Posterior vena cava (tissue), 2 donors: ENCODE measurements around the gene PCBP4. TPM values are rescaled to one million over a fixed set of nuclear protein-coding genes. Genes with fewer than 3 reads are reported as not detected.

Experiments
- DNase-seq: peaks from one replicate; pipeline ENCODE4 v3.0.0-alpha.2; 2020; ENCODE audit warnings: low spot score
- intact Hi-C, 2 donors: fragments of 100-400 bp; cut with DNase I; formaldehyde crosslinking; loops; one replicate each; pipeline versions ENCODE4 v1.14.1 to v1.14.2; 2022 to 2023
- total RNA-seq, 2 donors: library from RNA; stranded (reverse); fragmentation: NEBNext Ultra II Directional; extraction: Animal tissue kit (Norgen Biotek cat#: 25700); gene quantifications; one replicate each; pipeline ENCODE4 v1.2.1, GENCODE V29; 2021
- donor health status: DM: yes; HTN: yes; CAD: no.
- donor health status: DM: yes; HTN: yes; CAD: no.

PCBP4 gene
- total RNA-seq, 2 donors from 2014 or later, result 48.9 to 53.2 TPM

DNA sequence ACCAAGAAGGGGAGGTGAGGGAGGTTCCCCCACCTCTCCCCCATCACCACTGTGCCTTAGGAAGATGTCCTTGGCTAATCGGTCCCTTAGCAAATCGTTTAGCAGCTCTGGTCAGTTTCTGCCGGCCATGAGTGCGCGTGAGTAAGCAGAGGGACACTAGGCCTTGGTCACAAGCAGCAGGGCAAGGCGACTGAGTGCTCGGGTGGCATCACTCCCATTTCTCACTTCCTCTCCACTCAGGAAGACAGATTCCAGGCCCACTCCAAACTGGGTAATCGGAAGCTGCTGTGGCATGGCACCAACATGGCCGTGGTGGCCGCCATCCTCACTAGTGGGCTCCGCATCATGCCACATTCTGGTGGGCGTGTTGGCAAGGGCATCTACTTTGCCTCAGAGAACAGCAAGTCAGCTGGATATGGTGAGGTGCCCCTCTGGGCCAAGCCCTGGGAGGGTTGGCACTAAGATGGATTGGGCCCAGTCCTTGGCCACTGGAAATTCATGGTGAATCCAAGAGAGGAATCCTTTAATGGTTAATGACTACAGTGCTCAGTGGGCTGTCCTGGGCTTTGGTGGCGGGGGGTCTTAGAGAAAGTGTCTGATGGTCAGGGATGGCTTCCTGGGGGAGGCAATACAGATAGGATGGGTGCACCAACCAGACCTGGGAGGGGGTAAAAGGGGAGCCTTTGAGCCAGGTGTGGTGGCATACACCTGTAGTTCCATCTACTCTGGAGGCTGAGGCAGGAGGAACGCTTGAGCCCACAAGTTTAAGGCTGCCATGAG is 21.1 kb downstream of the PCBP4 start:
- peak; percentile 47 for DNase-seq
- intact Hi-C loops, result no loop called here

DNA sequence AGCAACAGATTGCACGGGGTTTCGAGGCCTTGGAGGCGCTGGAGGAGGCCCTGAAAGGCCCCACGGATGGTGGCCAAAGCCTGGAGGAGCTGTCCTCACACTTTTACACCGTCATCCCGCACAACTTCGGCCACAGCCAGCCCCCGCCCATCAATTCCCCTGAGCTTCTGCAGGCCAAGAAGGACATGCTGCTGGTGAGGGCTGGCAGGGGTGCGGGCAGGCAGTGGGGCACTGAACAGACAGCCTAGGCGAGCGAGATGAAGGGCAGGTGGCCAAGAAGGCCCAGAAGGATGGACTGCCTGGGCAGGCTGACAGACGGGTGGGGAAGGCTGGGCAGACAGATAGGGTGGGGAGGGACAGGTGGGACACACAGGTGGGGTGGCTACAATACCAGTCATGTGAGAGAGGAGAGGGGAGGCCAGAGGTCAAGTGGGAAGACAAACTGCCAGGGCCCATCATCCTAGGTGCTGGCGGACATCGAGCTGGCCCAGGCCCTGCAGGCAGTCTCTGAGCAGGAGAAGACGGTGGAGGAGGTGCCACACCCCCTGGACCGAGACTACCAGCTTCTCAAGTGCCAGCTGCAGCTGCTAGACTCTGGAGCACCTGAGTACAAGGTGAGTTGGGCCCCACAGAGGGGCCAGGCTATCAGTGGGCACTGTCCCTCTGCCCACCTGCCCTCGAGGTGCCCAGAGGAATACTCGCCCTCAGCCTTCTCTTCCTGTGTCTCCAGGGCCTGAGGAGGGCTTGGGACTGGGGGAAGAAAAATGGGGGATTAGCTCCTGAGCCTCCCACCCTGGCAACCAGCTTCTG is 22.0 kb downstream of the PCBP4 start:
- DNase-seq, result peak; percentile 76
- intact Hi-C loops, result no loop called here

- DNase-seq, result peak; percentile 80
- intact Hi-C loops, result no loop called here
These were observed 22.7 kb downstream of the PCBP4 start for GRCh38 chr3:51944451-51945021.

DNA sequence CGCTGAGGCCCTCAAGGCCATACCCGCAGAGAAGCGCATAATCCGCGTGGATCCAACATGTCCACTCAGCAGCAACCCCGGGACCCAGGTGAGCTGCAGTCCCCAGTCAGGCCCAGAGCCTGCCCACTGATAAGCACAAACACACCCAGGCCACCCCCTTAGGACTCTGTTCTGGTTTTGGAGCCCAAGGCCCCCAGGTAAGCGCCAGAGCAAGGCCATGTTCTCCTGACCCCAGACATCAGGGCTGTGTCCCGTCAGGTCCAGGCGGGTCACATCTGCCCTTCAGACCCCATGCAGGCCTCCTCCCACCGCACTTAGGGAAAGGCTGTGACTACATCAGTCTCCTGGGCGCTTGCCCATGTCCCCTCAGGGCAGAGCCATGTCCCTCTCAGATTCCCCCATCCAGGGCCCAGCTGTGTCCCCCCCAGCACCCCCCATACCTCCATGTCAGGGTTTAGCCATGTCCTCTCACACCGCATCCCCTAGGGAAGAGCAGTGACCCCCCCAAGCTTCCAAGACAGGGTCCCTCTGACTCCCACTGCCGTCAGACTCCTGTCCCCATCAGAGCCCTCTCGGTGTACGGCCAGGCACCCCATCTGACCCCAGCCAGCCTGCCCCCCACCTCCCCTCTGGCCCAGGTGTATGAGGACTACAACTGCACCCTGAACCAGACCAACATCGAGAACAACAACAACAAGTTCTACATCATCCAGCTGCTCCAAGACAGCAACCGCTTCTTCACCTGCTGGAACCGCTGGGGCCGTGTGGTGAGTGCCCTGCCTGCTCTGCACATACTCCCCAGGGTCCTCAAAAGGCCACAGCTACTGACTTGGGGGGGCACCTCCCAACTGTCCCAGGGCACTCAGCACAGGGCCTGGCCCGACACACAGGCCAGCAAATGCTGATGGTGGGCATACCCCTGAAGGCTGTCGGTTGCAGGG is 23.5 kb downstream of the PCBP4 start:
- intact Hi-C loops, result no loop called here

GRCh38 chr3:51942603-51943450 is 24.4 kb downstream of the PCBP4 start:
- DNase-seq, result peak; percentile 89
- intact Hi-C loops, result loop anchor here in 1 of 2 donors (1.0 kb wide), 1 partner anchor 35 kb away; no protein-coding TSS in a partner anchor

More for the DNA sequence above, 23.5 kb downstream of the PCBP4 start:
- peak; percentile 79 for DNase-seq

DNA sequence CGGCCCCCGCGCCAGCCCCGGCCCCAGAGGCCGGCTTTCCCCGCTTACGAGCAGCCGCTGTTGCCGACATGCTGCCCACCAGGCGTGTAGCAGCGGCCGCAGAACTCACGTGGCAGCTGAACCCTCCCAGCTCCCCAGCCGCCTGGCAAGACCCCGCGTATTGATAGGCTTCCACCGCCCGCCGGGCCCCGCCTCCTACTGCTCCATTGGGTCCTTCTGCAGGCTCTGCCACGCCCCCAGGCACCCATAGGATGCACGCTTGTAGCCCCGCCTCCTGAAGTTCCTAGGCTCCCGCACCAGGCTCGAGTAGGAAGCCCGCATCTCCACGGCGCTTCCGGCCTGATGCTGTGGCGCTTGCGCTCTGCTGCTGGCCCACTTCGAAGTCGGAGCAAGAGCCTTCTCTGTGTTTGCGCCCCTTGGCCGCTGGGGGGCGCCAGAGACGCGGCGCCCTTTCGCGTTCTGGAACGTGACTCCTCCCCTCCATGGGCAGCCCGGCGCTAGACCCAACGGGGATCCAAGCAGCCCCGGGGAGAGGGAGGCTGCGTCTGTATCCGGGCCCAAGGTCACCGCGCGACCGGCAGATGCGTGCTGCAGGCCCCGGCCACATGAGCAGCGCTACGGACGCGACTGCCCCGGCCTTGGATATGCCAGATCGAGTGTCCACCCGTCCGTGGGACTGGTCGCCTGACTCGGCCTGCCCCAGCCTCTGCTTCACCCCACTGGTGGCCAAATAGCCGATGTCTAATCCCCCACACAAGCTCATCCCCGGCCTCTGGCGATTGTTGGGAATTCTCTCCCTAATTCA is 25.3 kb downstream of the PCBP4 start, which contains the start of the genes PARP3 and RRP9:
Gene PARP3 (plus strand): TSS at position 566 of the 805 bp plus-strand sequence. CDS start 993 bp downstream, outside the sequence.
Gene RRP9 (minus strand): TSS at position 107 of the 805 bp plus-strand sequence. CDS start 37 bp downstream, at position 70.
- intact Hi-C loops, result loop anchor here in 1 of 2 donors (1.0 kb wide), 1 partner anchor 36 kb away; no protein-coding TSS in a partner anchor

DNA sequence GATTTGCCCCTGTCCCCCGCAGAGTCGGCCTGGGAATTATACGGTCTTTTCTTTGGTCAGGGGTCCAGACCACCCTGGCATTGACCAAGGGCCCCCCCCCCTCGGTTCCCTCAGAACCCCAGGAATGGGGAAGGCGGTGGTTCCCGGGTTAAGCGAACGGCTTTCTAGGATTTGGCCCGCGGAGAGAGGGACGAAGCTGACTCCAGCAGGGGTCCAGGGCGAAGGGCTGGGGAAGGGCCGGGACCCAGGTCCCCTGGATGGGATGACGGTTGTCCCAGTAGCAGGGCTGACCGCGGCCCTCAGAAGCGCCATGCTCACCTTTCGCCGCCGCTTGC is 25.8 kb downstream of the PCBP4 start:
- intact Hi-C loops, result no loop called here

More for the DNA sequence above, 25.3 kb downstream of the PCBP4 start, which contains the start of the genes PARP3 and RRP9:
- DNase-seq, result peak; percentile 100

DNA sequence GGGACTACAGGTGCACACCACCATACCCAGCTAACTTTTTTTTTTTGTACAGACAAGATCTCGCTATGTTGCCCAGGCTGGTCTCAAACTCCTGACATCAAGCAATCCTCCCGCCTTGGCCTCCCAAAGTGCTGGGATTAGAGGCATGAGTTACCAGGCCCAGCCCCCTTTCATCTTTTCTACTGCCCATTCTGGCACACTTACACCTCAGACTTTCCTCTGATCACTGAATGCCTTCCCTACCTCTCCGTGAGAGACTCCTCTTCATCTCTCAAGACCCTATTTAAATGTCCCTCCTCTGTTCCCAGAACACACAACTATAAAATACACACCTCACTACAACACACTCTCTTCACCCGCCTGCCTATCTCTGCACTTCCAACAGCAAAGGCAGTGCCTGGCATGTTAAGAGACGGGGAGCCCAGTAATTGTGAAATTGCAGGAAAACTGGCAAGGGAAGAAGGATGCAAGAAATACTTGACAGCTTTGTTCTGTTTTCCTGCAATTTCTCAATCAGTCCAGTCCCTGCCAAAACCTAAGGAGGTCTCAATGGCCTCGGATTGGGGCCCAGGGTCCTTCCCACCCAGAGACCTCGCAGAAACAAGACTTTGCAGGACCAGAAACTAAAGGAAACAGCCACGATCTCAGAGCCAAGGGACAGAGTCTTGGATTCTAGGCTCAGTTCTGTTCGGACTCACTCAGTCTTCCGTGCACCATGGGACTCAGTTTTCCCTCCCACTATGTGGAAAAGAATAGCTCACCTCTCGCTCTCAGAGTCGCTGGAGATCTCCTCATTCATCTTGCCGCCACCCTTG is 26.4 kb downstream of the PCBP4 start:
- peak; percentile 41 for DNase-seq
- intact Hi-C loops, result no loop called here

More for the DNA sequence above, 25.8 kb downstream of the PCBP4 start:
- no peak for DNase-seq

- intact Hi-C loops, result no loop called here
- peak; percentile 38 for DNase-seq
These were observed 28.4 kb downstream of the PCBP4 start for GRCh38 chr3:51938780-51939425.

DNA sequence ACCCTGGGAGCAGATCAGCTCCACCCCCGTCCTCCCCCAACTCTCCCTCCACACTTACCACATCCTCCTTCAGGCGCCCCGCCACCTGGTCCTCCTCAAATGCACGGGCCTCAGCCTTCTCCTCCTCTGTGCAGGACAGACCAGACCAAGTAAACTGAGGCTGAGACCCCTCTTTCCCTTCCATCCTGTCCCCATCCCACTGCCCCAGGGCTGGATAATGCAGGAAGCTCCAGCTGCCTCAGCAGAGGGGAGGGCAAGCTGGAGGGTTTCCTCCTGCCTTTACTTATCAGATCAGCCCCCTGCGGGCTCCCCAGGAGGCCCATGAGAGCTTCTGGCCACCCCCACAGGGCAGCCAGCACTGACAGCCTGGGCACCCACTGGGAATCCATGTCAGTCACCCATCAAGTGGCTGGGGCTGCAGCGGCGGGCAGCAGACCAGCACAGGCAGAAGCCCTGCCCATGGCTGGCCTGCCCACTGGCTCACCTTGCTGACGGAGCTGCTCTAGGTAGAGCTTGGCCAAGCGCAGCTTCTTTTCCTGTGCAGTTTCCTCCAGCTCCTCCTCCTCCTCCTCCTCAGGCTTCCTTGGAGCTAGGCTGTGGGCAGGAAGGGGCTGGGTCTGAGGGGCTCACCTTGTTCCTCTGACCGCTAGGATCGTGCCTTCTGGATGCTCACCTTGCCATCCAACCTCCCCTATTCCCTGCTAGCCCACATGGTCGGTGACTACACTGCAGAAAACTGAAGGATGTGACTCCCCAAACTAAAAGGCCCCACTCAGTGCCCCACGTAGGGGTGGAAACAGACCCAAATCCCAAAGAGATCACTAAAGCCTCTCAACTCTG is 29.4 kb downstream of the PCBP4 start:
- intact Hi-C loops, result no loop called here
- peak; percentile 74 for DNase-seq

DNA sequence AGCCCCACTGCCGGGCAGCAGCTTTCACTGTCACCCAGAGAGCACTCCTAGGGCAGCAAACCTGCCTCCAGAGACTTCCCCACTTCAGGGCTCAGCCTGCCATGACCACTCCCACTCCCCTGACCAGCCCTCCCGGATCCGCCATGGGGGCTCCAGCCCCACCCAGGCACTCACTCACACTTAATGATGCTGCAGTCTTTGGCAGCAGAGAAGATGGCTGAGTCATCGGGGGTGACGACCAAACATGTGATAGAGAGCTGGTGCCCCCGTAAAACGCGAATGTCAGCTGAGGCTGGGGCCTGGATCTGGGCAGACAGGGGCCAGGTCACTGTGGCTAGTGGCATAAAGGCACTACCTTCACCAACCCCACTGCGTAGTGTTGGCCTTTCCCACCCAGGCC is 30.2 kb downstream of the PCBP4 start:
- peak; percentile 62 for DNase-seq
- intact Hi-C loops, result no loop called here

- intact Hi-C loops, result no loop called here
- DNase-seq, result peak; percentile 69
These were observed 31.1 kb downstream of the PCBP4 start for GRCh38 chr3:51935886-51936755.

DNA sequence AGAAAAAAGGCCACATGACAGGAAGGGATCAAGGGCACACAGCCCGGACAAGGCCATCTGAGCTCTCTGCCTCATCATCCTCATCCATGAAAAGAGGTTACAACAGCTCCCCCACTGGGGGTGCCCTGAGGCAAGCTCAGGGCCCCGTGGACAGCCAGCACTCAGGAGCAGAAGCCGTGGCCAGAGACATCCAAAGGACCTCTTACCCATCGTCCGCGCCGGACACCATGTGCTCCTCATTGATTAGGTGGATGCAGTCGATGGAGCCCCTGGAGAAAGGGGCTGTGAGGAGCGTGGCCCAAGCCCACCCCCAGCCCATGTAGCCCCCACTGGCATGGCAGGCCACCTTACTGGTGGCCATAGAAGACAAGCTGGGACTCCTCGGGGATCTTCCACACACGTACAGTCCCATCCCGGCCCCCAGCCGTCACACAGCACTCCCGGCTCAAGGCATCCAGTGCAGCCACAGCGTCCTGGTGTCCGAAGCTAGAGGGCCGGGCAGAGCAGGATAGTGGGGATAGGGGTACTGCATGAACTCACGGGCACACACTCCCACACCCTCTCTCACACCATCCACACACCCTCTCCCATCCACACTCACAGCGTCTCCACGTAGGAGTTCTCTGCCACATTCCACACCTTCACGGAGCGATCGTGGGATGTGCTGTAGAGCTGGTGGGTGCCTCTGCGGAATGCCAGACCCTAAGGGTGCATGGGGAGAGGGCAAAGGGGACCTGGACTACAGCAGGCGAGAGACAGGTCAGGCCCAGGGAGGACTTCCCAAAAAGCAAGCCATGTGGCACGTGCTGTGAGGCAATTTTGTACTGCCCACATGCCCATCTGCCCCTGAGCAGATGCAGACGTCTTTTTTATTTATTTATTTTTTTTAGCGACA is 32.0 kb downstream of the PCBP4 start:
- intact Hi-C loops, result no loop called here
- peak; percentile 76 for DNase-seq
